Adrenal gland (tissue), 12 donors: ENCODE measurements around the gene SORL1. TPM values are rescaled to one million over a fixed set of nuclear protein-coding genes. Genes with fewer than 3 reads are reported as not detected.

Experiments
- DNase-seq, 7 donors: peaks; one replicate each; pipeline ENCODE4 v3.0.0-alpha.2; 2019 to 2020
- H3K27ac ChIP-seq, 5 donors: fragments of 200-600 bp; sonication (generic) in 4 of 5; 1 replicate in 3 of 5; 2 replicates in 2 of 5; pipeline versions ENCODE4 v1.5.1 to v1.8.0; 2016 to 2020; ENCODE audit warnings: mild to moderate bottlenecking in 1 of 5
- H3K27me3 ChIP-seq: fragments of 200-600 bp; 2 replicates; pipeline ENCODE4 v1.8.0; 2021
- H3K36me3 ChIP-seq, 2 donors: fragments of 200-600 bp; replicated peaks in 1 of 2; 1 replicate in 1 of 2; 2 replicates in 1 of 2; pipeline versions ENCODE4 v1.5.1 to v1.8.0; 2018 to 2022
- H3K4me1 ChIP-seq, 2 donors: fragments of 200-600 bp; replicated peaks in 1 of 2; 1 replicate in 1 of 2; 2 replicates in 1 of 2; pipeline versions ENCODE4 v1.5.1 to v1.8.0; 2018 to 2021
- H3K4me3 ChIP-seq, 4 donors: fragments of 200-600 bp; sonication (generic) in 3 of 4; one replicate each; pipeline ENCODE4 v1.5.1; 2016 to 2018
- H3K9me3 ChIP-seq, 3 donors: fragments of 200-600 bp; sonication (generic) in 1 of 3; replicated peaks in 1 of 3; 1 replicate in 2 of 3; 2 replicates in 1 of 3; pipeline versions ENCODE4 v1.5.1 to v1.8.0; 2016 to 2021
- CTCF ChIP-seq, 6 experiments: fragments of 450-650 bp in 4 of 6; fragments of 200-600 bp in 2 of 6; sonication (generic) in 1 of 6; IDR thresholded peaks; 1 replicate in 5 of 6; 2 replicates in 1 of 6; pipeline versions ENCODE4 v1.5.1 to v1.8.0; 2016 to 2021; ENCODE audit warnings: antibody characterized with exemption in 6 of 6, mild to moderate bottlenecking in 2 of 6, moderate library complexity in 1 of 6
- POLR2A ChIP-seq, 2 donors: fragments of 450-650 bp; IDR thresholded peaks; one replicate each; pipeline ENCODE4 v1.6.1; 2017; ENCODE audit warnings: antibody characterized with exemption in 2 of 2, mild to moderate bottlenecking in 2 of 2, moderate library complexity in 1 of 2
- WGBS, 4 donors: extraction: QIAGEN DNeasy Blood & Tissue Kit in 2 of 4; methylation state at CpG; one replicate each; pipeline versions ENCODE4 v1.1.5 to v1.1.7; 2013 to 2017; 5-methylcytosine and 5-hydroxymethylcytosine counted together
- intact Hi-C, 2 donors: fragments of 100-400 bp; cut with DNase I; formaldehyde crosslinking; loops; one replicate each; pipeline versions ENCODE4 v1.14.1 to v1.15.0; 2022 to 2023
- polyA plus RNA-seq, 3 donors: library from polyadenylated mRNA; stranded (reverse); fragments of 200-250 nt in 2 of 3; fragments of 350-450 nt in 1 of 3; fragmentation: Illumina TruSeq in 1 of 3; extraction: RNeasy Lipid Tissue Mini Kit (QIAGEN cat#74804) in 1 of 3; gene quantifications; one replicate each; pipeline ENCODE4 v1.2.3, GENCODE V29; 2013 to 2014
- total RNA-seq, 9 donors: library from RNA; depleted of rRNA in 4 of 9; stranded (reverse); fragments of >200 nt in 4 of 9; fragments of 120-200 nt in 1 of 9; fragmentation: NEBNext Ultra II Directional in 1 of 9; extraction: Animal tissue kit (Norgen Biotek cat#: 25700) in 1 of 9; gene quantifications; one replicate each; pipeline versions ENCODE4 v1.1.0 to v1.2.4, GENCODE V29; 2013 to 2023
- donor health status: healthy with polysubstance abuse.
- donor health status: Bipolar disorder and iron deficiency.
- donor health status: DM: yes; HTN: yes; CAD: no.
- donor health status: DM: no; HTN: no; CAD: no.
- donor health status: DM: no; HTN: no; CAD: no.
- donor health status: DM: yes; HTN: yes; CAD: no.

Gene SORL1
- total and polyA plus RNA-seq, 12 donors: 1.0 to 28.6 (median 8.9) TPM

- TF ChIP-seq POLR2A (IDR thresholded peaks at IDR 0.05): no peak
- TF ChIP-seq CTCF (IDR thresholded peaks at IDR 0.05): no peak
- no peaks in the 10 kb centered on the region for H3K27me3 ChIP-seq
- 82 to 92% (median 83%) methylated on average over 2 of the region's 2 CpGs for WGBS, 4 donors
- DNase-seq: no peak
- H3K4me1 ChIP-seq: peaks cover 0 to 6% of the 10 kb centered on the region in 2 donors
- H3K27ac ChIP-seq: no peak overlapping the region
- H3K9me3 ChIP-seq: no peaks in the 10 kb centered on the region
- intact Hi-C loops: loop anchor here (5.0 kb wide), 3 partner anchors 551 to 861 kb away; no protein-coding TSS in a partner anchor
- H3K4me3 ChIP-seq: no peak overlapping the region
- H3K36me3 ChIP-seq: no peaks in the 10 kb centered on the region
Measured at GRCh38 chr11:121651257-121651605, 199.1 kb downstream of the SORL1 start.

- Histone ChIP-seq H3K27me3 (no peaks in the 10 kb centered on the region), H3K36me3 (no peaks in the 10 kb centered on the region), H3K4me3 (no peak overlapping the region), H3K27ac (no peak overlapping the region), H3K9me3 (no peaks in the 10 kb centered on the region), H3K4me1 (peaks cover 0 to 15% of the 10 kb centered on the region in 2 donors)
- no peak for DNase-seq
- TF ChIP-seq POLR2A (IDR thresholded peaks at IDR 0.05): no peak
- TF ChIP-seq CTCF (IDR thresholded peaks at IDR 0.05): peak in 2 of 6 experiments; percentile 30 to 31
- intact Hi-C loops: loop anchor here (5.0 kb wide), 3 partner anchors 549 to 859 kb away; no protein-coding TSS in a partner anchor
- 35 to 53% (median 45%) methylated on average over 3 of the region's 3 CpGs for WGBS, 4 donors
Measured at GRCh38 chr11:121652971-121653370, 200.9 kb downstream of the SORL1 start.

DNA sequence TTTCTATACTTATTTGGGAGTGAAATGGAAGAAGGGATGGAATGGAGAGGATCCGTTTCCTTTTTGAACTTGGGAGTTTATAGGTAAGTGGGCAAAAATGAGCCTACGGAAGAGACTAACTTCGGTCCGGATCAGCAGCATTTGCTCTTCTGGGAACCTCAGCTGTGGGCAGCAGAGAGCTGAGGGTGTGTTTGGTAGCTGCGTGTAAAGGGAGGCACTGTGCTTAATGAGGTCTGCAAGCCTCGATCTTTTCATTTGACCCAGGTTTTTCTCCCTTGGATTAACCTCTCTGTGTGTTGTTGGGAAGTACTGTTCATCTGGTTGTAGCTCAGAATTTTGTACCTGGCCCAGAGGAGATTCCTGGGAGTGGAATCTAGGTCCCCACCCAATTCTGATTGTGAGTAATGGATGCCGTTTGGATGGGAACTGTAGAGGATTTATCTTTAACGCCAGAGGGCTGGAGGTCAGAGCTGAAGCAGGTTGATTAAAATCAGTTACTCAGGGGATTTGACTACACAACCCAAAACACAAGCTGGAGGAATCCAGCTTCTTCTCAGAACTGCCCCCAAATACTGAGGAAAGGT is 202.2 kb downstream of the SORL1 start:
- H3K9me3 ChIP-seq: no peaks in the 10 kb centered on the region
- H3K27ac ChIP-seq: peak overlapping the region in 1 of 5 donors; percentile 90
- no peaks in the 10 kb centered on the region for H3K36me3 ChIP-seq
- peaks cover 0 to 15% of the 10 kb centered on the region in 2 donors for H3K4me1 ChIP-seq
- intact Hi-C loops: loop anchor here (5.0 kb wide), 3 partner anchors 548 to 858 kb away; no protein-coding TSS in a partner anchor
- no peaks in the 10 kb centered on the region for H3K27me3 ChIP-seq
- H3K4me3 ChIP-seq: no peak overlapping the region
- no peak for DNase-seq
- no peak for TF ChIP-seq CTCF (IDR thresholded peaks at IDR 0.05)
- no peak for TF ChIP-seq POLR2A (IDR thresholded peaks at IDR 0.05)
- WGBS, 4 donors: 70 to 79% (median 71%) methylated on average over 8 of the region's 8 CpGs

GRCh38 chr11:121654843-121655536 is 202.9 kb downstream of the SORL1 start:
- no peak for DNase-seq
- peak overlapping the region in 3 of 5 donors; percentile 81 to 94 (median 90) for H3K27ac ChIP-seq

More at GRCh38 chr11:121654843-121655536, 202.9 kb downstream of the SORL1 start:
- Histone ChIP-seq H3K27me3 (no peaks in the 10 kb centered on the region), H3K9me3 (no peaks in the 10 kb centered on the region), H3K4me1 (peaks cover 0 to 15% of the 10 kb centered on the region in 2 donors), H3K4me3 (peak overlapping the region in 1 of 4 donors; percentile 43), H3K36me3 (no peaks in the 10 kb centered on the region)
- TF ChIP-seq POLR2A (IDR thresholded peaks at IDR 0.05): no peak
- no peak for TF ChIP-seq CTCF (IDR thresholded peaks at IDR 0.05)
- 35 to 40% (median 38%) methylated on average over 13 to 16 of the region's 16 CpGs for WGBS, 4 donors
- intact Hi-C loops: loop anchor here (5.0 kb wide), 4 partner anchors 447 to 857 kb away; no protein-coding TSS in a partner anchor
